Adrenal gland (tissue), 12 donors: Measurements from ENCODE around the gene RBM19. TPM values are rescaled to one million over a fixed set of nuclear protein-coding genes. Genes with fewer than 3 reads are reported as not detected.
"Not testable (repeated sequence)": the region's sequence is repeated elsewhere in the genome, so short reads cannot be mapped to it uniquely, and the experiment has no call there.

Experiments used
- DNase-seq, 7 donors: peaks; one replicate each; pipeline ENCODE4 v3.0.0-alpha.2; 2019 to 2020
- H3K27ac ChIP-seq, 5 donors: fragments of 200-600 bp; sonication (generic) in 4 of 5; 1 replicate in 3 of 5; 2 replicates in 2 of 5; pipeline versions ENCODE4 v1.5.1 to v1.8.0; 2016 to 2020; ENCODE audit warnings: mild to moderate bottlenecking in 1 of 5
- H3K27me3 ChIP-seq: fragments of 200-600 bp; 2 replicates; pipeline ENCODE4 v1.8.0; 2021
- H3K36me3 ChIP-seq, 2 donors: fragments of 200-600 bp; replicated peaks in 1 of 2; 1 replicate in 1 of 2; 2 replicates in 1 of 2; pipeline versions ENCODE4 v1.5.1 to v1.8.0; 2018 to 2022
- H3K4me1 ChIP-seq, 2 donors: fragments of 200-600 bp; replicated peaks in 1 of 2; 1 replicate in 1 of 2; 2 replicates in 1 of 2; pipeline versions ENCODE4 v1.5.1 to v1.8.0; 2018 to 2021
- H3K4me3 ChIP-seq, 4 donors: fragments of 200-600 bp; sonication (generic) in 3 of 4; one replicate each; pipeline ENCODE4 v1.5.1; 2016 to 2018
- H3K9me3 ChIP-seq, 3 donors: fragments of 200-600 bp; sonication (generic) in 1 of 3; replicated peaks in 1 of 3; 1 replicate in 2 of 3; 2 replicates in 1 of 3; pipeline versions ENCODE4 v1.5.1 to v1.8.0; 2016 to 2021
- POLR2A ChIP-seq, 2 donors: fragments of 450-650 bp; IDR thresholded peaks; one replicate each; pipeline ENCODE4 v1.6.1; 2017; ENCODE audit warnings: antibody characterized with exemption in 2 of 2, mild to moderate bottlenecking in 2 of 2, moderate library complexity in 1 of 2
- WGBS, 4 donors: extraction: QIAGEN DNeasy Blood & Tissue Kit in 2 of 4; methylation state at CpG; one replicate each; pipeline versions ENCODE4 v1.1.5 to v1.1.7; 2013 to 2017; 5-methylcytosine and 5-hydroxymethylcytosine counted together
- intact Hi-C, 2 donors: fragments of 100-400 bp; cut with DNase I; formaldehyde crosslinking; loops; one replicate each; pipeline versions ENCODE4 v1.14.1 to v1.15.0; 2022 to 2023
- polyA plus RNA-seq, 3 donors: library from polyadenylated mRNA; stranded (reverse); fragments of 200-250 nt in 2 of 3; fragments of 350-450 nt in 1 of 3; fragmentation: Illumina TruSeq in 1 of 3; extraction: RNeasy Lipid Tissue Mini Kit (QIAGEN cat#74804) in 1 of 3; gene quantifications; one replicate each; pipeline ENCODE4 v1.2.3, GENCODE V29; 2013 to 2014
- total RNA-seq, 9 donors: library from RNA; depleted of rRNA in 4 of 9; stranded (reverse); fragments of >200 nt in 4 of 9; fragments of 120-200 nt in 1 of 9; fragmentation: NEBNext Ultra II Directional in 1 of 9; extraction: Animal tissue kit (Norgen Biotek cat#: 25700) in 1 of 9; gene quantifications; one replicate each; pipeline versions ENCODE4 v1.1.0 to v1.2.4, GENCODE V29; 2013 to 2023
- TF ChIP-seq, protein P1 (sequence below), 6 experiments: fragments of 450-650 bp in 4 of 6; fragments of 200-600 bp in 2 of 6; sonication (generic) in 1 of 6; IDR thresholded peaks; 1 replicate in 5 of 6; 2 replicates in 1 of 6; pipeline versions ENCODE4 v1.5.1 to v1.8.0; 2016 to 2021; ENCODE audit warnings: antibody characterized with exemption in 6 of 6, mild to moderate bottlenecking in 2 of 6, moderate library complexity in 1 of 6
- donor health status: healthy with polysubstance abuse.
- donor health status: Bipolar disorder and iron deficiency.
- donor health status: DM: yes; HTN: yes; CAD: no.
- donor health status: DM: no; HTN: no; CAD: no.
- donor health status: DM: no; HTN: no; CAD: no.
- donor health status: DM: yes; HTN: yes; CAD: no.

The RBM19 gene
- total and polyA plus RNA-seq, 12 donors = 19.6 to 71.4 (median 33.1) TPM

DNA sequence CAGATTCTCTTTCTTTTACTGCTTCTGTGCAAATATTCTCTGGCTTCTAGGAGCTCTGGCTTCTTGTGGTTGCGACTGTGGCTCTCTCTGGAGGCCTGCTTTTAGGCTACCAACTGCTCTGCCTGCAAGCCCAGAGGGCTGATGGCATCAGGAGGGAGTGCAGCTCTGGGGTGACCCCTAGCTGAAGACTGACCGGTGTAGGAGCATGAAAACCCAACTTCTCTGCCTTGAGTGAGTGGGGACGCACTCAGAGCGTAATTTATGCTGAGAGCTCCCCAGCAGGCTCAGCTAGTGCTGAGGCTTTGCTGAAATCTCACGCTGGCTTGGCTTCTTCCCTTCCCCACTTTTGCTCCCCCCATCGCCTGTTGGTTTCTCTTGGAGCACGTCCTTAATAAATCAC is 29.9 kb upstream of the RBM19 start:
- DNase-seq = no peak
- Histone ChIP-seq H3K27ac (no peak overlapping the region), H3K4me1 (no peaks in the 10 kb centered on the region), H3K36me3 (no peaks in the 10 kb centered on the region), H3K27me3 (peaks cover 16% of the 10 kb centered on the region), H3K9me3 (no peaks in the 10 kb centered on the region), H3K4me3 (no peak overlapping the region)
- intact Hi-C loops = no loop called here
- 34 to 49% (median 41%) methylated on average over 4 to 7 of the region's 7 CpGs for WGBS, 4 donors
- TF ChIP-seq POLR2A (IDR thresholded peaks at IDR 0.05) = no peak
- TF ChIP-seq, protein P1, sequence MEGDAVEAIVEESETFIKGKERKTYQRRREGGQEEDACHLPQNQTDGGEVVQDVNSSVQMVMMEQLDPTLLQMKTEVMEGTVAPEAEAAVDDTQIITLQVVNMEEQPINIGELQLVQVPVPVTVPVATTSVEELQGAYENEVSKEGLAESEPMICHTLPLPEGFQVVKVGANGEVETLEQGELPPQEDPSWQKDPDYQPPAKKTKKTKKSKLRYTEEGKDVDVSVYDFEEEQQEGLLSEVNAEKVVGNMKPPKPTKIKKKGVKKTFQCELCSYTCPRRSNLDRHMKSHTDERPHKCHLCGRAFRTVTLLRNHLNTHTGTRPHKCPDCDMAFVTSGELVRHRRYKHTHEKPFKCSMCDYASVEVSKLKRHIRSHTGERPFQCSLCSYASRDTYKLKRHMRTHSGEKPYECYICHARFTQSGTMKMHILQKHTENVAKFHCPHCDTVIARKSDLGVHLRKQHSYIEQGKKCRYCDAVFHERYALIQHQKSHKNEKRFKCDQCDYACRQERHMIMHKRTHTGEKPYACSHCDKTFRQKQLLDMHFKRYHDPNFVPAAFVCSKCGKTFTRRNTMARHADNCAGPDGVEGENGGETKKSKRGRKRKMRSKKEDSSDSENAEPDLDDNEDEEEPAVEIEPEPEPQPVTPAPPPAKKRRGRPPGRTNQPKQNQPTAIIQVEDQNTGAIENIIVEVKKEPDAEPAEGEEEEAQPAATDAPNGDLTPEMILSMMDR (IDR thresholded peaks at IDR 0.05) = no peak

DNA sequence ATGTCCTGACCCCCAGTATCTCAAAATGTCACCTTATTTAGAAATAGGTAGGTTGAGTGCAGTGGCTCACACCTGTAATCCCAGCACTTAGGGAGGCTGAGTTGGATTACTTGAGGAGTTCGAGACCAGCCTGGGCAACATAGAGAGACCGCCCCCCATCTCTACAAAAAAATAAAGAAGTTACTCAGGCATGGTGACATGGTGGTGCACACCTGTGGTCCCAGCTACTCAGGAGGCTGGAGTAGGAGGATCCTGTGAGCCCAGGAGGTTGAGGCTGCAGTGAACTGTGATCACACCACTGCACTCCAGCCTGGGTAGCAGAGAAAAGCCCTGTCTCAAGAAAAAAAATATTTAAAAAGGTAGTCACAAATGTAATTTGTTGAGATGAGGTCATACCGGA is 27.9 kb upstream of the RBM19 start:
- WGBS, 4 donors = 79 to 93% (median 83%) methylated on average over 3 of the region's 3 CpGs
- no peak overlapping the region for H3K27ac ChIP-seq

DNA sequence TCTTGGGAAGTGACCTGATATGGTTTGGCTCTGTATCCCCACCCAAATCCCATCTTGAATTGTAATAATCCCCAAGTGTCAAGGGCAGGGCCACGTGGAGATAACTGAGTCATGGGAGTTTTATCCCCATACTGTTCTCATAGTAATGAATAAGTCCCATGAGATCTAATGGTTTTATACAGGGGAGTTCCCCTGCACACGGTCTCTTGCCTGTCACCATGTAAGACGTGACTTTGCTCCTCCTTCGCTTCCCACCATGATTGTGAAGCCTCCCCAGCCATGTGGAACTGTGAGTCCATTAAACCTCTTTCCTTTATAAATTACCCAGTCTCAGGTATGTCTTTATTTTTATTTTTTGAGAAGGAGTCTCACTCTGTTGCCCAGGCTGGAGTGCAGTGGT is 26.6 kb upstream of the RBM19 start:
- H3K4me3 ChIP-seq, H3K27ac ChIP-seq, DNase-seq, H3K36me3 ChIP-seq, H3K9me3 ChIP-seq, H3K4me1 ChIP-seq, intact Hi-C loops: not testable (repeated sequence)
- WGBS, 4 donors = 53 to 75% (median 68%) methylated on average over 4 of the region's 4 CpGs
- peaks cover 16% of the 10 kb centered on the region for H3K27me3 ChIP-seq

More for the DNA sequence above, 27.9 kb upstream of the RBM19 start:
- intact Hi-C loops = no loop called here
- no peak for DNase-seq
- H3K9me3 ChIP-seq = no peaks in the 10 kb centered on the region
- H3K4me3 ChIP-seq = no peak overlapping the region
- no peak for TF ChIP-seq POLR2A (IDR thresholded peaks at IDR 0.05)
- TF ChIP-seq, protein P1 (IDR thresholded peaks at IDR 0.05) = no peak
- no peaks in the 10 kb centered on the region for H3K36me3 ChIP-seq
- H3K4me1 ChIP-seq = no peaks in the 10 kb centered on the region
- H3K27me3 ChIP-seq = peaks cover 16% of the 10 kb centered on the region

DNA sequence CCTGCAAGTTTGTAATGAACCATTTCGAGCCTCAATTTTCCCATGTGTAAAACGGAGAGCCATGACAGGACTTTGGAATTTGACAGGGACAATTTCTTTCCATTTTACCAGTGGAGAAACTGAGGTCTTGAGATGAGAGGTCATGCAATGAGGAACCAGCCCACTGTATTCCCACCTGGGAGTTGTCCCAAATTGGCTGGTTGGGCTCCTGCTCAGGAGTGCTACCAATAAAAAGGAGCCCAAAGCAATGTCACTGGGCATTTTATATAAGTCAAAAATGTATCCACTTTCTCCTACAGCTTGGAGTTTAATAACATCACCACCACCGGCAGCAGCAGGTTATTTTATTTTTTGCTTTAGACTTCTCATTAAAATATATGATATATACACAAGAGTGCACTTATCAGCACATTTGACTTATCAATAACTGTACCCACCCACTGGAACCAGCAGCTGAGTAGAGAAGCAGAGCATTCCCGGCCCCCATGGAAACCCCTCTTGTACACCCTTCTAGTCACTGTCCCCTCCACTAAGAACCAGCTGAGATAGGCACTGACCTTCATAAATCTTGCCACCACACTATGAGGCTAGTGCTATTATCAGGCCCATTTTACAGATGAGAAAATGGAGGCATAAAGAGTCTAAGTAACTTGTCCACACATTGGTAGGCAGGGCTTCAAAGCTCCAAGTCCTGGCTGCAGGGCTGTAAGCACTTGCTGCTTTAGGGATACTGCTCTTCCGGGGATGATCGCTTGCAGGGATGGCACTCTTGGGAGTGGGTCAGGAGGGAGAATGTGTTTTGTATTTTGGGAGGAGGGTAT is 25.3 kb upstream of the RBM19 start:
- H3K4me3 ChIP-seq = no peak overlapping the region
- no peaks in the 10 kb centered on the region for H3K4me1 ChIP-seq
- WGBS, 4 donors = 62 to 79% (median 72%) methylated on average over 6 of the region's 6 CpGs
- TF ChIP-seq, protein P1 (IDR thresholded peaks at IDR 0.05) = no peak
- TF ChIP-seq POLR2A (IDR thresholded peaks at IDR 0.05) = no peak
- H3K9me3 ChIP-seq = no peaks in the 10 kb centered on the region
- intact Hi-C loops = no loop called here
- no peaks in the 10 kb centered on the region for H3K36me3 ChIP-seq
- DNase-seq = no peak
- H3K27ac ChIP-seq = no peak overlapping the region
- peaks cover 23% of the 10 kb centered on the region for H3K27me3 ChIP-seq
